GDM1 (cell line): ENCODE measurements around the gene HOXB8.
A peak's percentile ranks its signal among the peaks of the same experiment; 100 is the strongest.

Source experiments
- DNase-seq: peaks from one replicate; lab custom pipeline; 2025; lab: John Stamatoyannopoulos, UW

HOXB8 gene

GRCh38 chr17:48583708-48584222 lies 31.3 kb downstream of the HOXB8 start:
- no peak for DNase-seq

- no peak for DNase-seq
Measured at GRCh38 chr17:48582750-48583069, 32.4 kb downstream of the HOXB8 start.

- no peak for DNase-seq
Measured at GRCh38 chr17:48579760-48580554, 35.1 kb downstream of the HOXB8 start.

GRCh38 chr17:48579471-48579759 lies 35.7 kb downstream of the HOXB8 start:
- no peak for DNase-seq

- DNase-seq: no peak
Measured at GRCh38 chr17:48578616-48579470, 36.2 kb downstream of the HOXB8 start.

- DNase-seq: peak; percentile 70
Measured at GRCh38 chr17:48577946-48578615, 37.0 kb downstream of the HOXB8 start, which contains the start of gene HOXB4. TSS of gene HOXB4 (minus strand) at chr17:48578350. CDS start at chr17:48578319, 31 bp downstream.

- DNase-seq: no peak
Measured at GRCh38 chr17:48577330-48577945, 37.7 kb downstream of the HOXB8 start.

- DNase-seq: no peak
Measured at GRCh38 chr17:48576479-48577309, 38.4 kb downstream of the HOXB8 start.

- no peak for DNase-seq
Measured at GRCh38 chr17:48575673-48576478, 39.2 kb downstream of the HOXB8 start.

GRCh38 chr17:48575066-48575582 lies 40.0 kb downstream of the HOXB8 start:
- no peak for DNase-seq

GRCh38 chr17:48574505-48575065 lies 40.5 kb downstream of the HOXB8 start:
- DNase-seq: no peak

GRCh38 chr17:48571826-48572417 lies 43.2 kb downstream of the HOXB8 start:
- no peak for DNase-seq

GRCh38 chr17:48571024-48571818 lies 43.9 kb downstream of the HOXB8 start:
- DNase-seq: no peak

- DNase-seq: no peak
Measured at GRCh38 chr17:48570325-48571023, 44.6 kb downstream of the HOXB8 start.

- no peak for DNase-seq
Measured at GRCh38 chr17:48569674-48570324, 45.3 kb downstream of the HOXB8 start.

- no peak for DNase-seq
Measured at GRCh38 chr17:48569240-48569582, 45.9 kb downstream of the HOXB8 start.

- no peak for DNase-seq
Measured at GRCh38 chr17:48568499-48569239, 46.4 kb downstream of the HOXB8 start.
